ENCODE measurements around the gene OOSP1. TPM values are rescaled to one million over a fixed set of nuclear protein-coding genes. Genes with fewer than 3 reads are reported as not detected.

OOSP1 gene
- not detected in 2 replicates for total RNA-seq

DNA sequence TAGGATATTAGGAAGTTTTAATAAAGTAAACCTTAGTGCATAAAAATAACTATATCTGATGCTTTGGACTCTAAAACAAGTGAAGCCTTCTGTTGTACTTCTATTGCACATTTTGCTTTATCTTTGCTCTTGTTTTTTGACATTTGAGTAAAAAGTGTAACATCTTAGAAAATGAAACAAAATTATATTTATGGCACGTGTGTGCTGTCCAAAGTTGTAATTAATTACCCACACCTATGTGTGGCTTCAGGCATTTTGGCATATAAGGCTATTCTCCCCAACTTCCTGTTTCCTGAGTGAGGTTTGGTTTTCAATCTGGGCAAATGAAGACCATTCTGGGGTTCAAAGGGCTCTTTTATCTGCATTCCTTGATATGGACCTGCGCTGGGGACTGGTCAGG lies at the start of gene OOSP1:
OOSP1 (plus strand) TSS at position 301 of the 400 bp plus-strand sequence; CDS start at position 324, 23 bp downstream.

DNA sequence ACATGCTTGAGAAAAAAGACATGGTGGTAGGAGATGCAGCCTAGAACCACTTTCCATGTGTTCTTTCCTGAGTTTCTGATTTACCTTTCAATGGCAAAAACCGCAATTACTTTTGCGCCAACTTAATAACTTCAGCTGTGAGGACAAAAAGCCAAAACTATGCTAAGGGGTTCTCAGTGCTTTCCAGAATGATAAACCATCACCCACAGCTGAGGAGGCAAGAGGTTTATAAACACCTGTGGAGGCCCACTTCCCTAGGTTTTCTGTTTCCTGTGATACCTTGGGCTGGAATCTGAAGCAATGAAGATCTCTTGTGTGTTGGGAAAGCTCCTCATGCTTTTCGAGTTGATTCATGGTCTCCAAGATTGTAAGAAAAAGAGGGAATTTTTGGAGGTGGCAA lies 25.5 kb downstream of the OOSP1 start, which contains the start of gene OOSP4A:
OOSP4A (plus strand) TSS at position 301 of the 400 bp plus-strand sequence; CDS start at position 301, 0 bp downstream.

Other genes starting within 250 kb of the OOSP1 start
- gene OR10V1, start 224.6 kb upstream of the OOSP1 start, total RNA-seq, result not detected in 2 replicates
- 12.8 and 19.5 TPM in 2 replicates for gene STX3, start 183.1 kb upstream of the OOSP1 start, total RNA-seq
- 40.8 and 47.0 TPM in 2 replicates for gene MRPL16, start 127.7 kb upstream of the OOSP1 start, total RNA-seq
- gene CBLIF, start 92.9 kb upstream of the OOSP1 start, total RNA-seq, result not detected in 2 replicates
- not detected in 2 replicates for gene TCN1, start 71.9 kb upstream of the OOSP1 start, total RNA-seq
- gene OOSP3, start 59.6 kb upstream of the OOSP1 start, total RNA-seq, result not detected in 2 replicates
- gene OOSP4A, start 25.6 kb downstream of the OOSP1 start, total RNA-seq, result not detected in 2 replicates
- gene OOSP4B, start 78.7 kb downstream of the OOSP1 start, total RNA-seq, result not detected in 2 replicates
- gene OOSP2, start 102.0 kb downstream of the OOSP1 start, total RNA-seq, result not detected in 2 replicates
- gene MS4A3, start 118.2 kb downstream of the OOSP1 start, total RNA-seq, result not detected in 2 replicates
- gene MS4A2, start 150.2 kb downstream of the OOSP1 start, total RNA-seq, result not detected in 2 replicates
- not detected in 2 replicates for gene MS4A6A, start 244.7 kb downstream of the OOSP1 start, total RNA-seq

Data from bronchial smooth muscle cell (primary cell).